ENCODE data around the gene SMIM12. TPM values are rescaled to one million over a fixed set of nuclear protein-coding genes. Genes with fewer than 3 reads are reported as not detected.

SMIM12 gene
- total and polyA plus RNA-seq, 2 of the 8 experiments (the other 6 are each of a cell fraction or from before 2014, with no cell fraction given), result 40.9 to 49.2 TPM

GRCh38 chr1:34806396-34806795 is 53.2 kb downstream of the SMIM12 start:
- no peaks in the 10 kb centered on the region for H3K9me3 ChIP-seq (ENCODE audit: insufficient read depth in 2 of 2, low read depth in 1 of 2, low read length in 1 of 2)
- H3K27me3 ChIP-seq (replicated peaks in 1 of 4; ENCODE audit: control insufficient read depth in 3 of 4, extremely low read depth in 1 of 4, insufficient read depth in 3 of 4, low read length in 3 of 4), result no peaks in the 10 kb centered on the region
- no peak overlapping the region for H2BK12ac ChIP-seq (ENCODE audit: low read depth, low read length)
- H3K4me2 ChIP-seq (ENCODE audit: insufficient read depth in 1 of 2, low read depth in 2 of 2, low read length in 2 of 2), result no peak overlapping the region
- WGBS, 2 experiments (ENCODE audit: extremely low coverage in 1 of 2, insufficient coverage in 1 of 2, insufficient read length in 1 of 2, insufficient replicate concordance in 2 of 2, low coverage in 1 of 2, low lambda C conversion rate in 2 of 2, missing lambda C conversion rate in 1 of 2), result 85% methylated on average over 3 of the region's 3 CpGs; no CpG with 5 or more reads in 1 of the 2 experiments
- H2AFZ ChIP-seq (ENCODE audit: low read length), result no peak overlapping the region
- no peaks in the 10 kb centered on the region for H3K79me1 ChIP-seq (ENCODE audit: low read depth, low read length)
- H3K14ac ChIP-seq (ENCODE audit: insufficient read length), result no peak overlapping the region
- no peak overlapping the region for H2BK5ac ChIP-seq (ENCODE audit: low read depth, low read length)
- no peak for DNase-seq (ENCODE audit: low read depth in 1 of 2, low spot score in 2 of 2)
- no peak overlapping the region for H3K9ac ChIP-seq (replicated peaks in 1 of 4; ENCODE audit: extremely low read depth in 1 of 4, low read depth in 3 of 4, low read length in 3 of 4)
- no peak overlapping the region for H2BK15ac ChIP-seq (ENCODE audit: low read length)
- H4K8ac ChIP-seq (ENCODE audit: extremely low read depth, insufficient read depth, low read length), result no peak overlapping the region
- no peak overlapping the region for H2BK120ac ChIP-seq (replicated peaks; ENCODE audit: low read depth, low read length)
- H3K79me2 ChIP-seq (ENCODE audit: control insufficient read depth in 1 of 2, insufficient read depth in 2 of 2, low read length in 2 of 2), result no peaks in the 10 kb centered on the region
- FAIRE-seq, result no peak
- no peak overlapping the region for H3K18ac ChIP-seq (ENCODE audit: extremely low read depth, low read length)
- H4K91ac ChIP-seq (replicated peaks; ENCODE audit: insufficient read length, low read length), result no peak overlapping the region
- no peaks in the 10 kb centered on the region for H3K4me1 ChIP-seq (replicated peaks in 1 of 4; ENCODE audit: control insufficient read depth in 3 of 4, insufficient read depth in 4 of 4, low read length in 3 of 4)
- no peaks in the 10 kb centered on the region for H3K36me3 ChIP-seq (ENCODE audit: control insufficient read depth in 2 of 4, insufficient read depth in 4 of 4, low read length in 3 of 4)
- no peaks in the 10 kb centered on the region for H4K20me1 ChIP-seq (replicated peaks in 1 of 2; ENCODE audit: control insufficient read depth in 1 of 2, insufficient read depth in 2 of 2, low read length in 2 of 2)
- POLR2A ChIA-PET (ENCODE audit: partially characterized antibody), result no interaction called here
- H3K4me3 ChIP-seq (ENCODE audit: extremely low read depth in 1 of 4, insufficient read depth in 2 of 4, low read depth in 3 of 4, low read length in 4 of 4), result no peak overlapping the region
- TF ChIP-seq CHD1 (IDR thresholded peaks at IDR 0.05; ENCODE audit: low read depth, low read length), result no peak
- TF ChIP-seq MAFK (IDR thresholded peaks at IDR 0.05; ENCODE audit: low read depth, low read length), result no peak
- no peak overlapping the region for H4K5ac ChIP-seq (ENCODE audit: insufficient read length, low read depth, low read length)
- no peak overlapping the region for H2AK5ac ChIP-seq (ENCODE audit: low read depth, low read length)
- H3K23ac ChIP-seq (ENCODE audit: insufficient read length), result no peak overlapping the region
- H2BK20ac ChIP-seq (ENCODE audit: low read length), result no peak overlapping the region
- H3K4ac ChIP-seq (replicated peaks; ENCODE audit: insufficient read length, low read depth, low read length), result no peak overlapping the region
- no peak overlapping the region for H3K27ac ChIP-seq (ENCODE audit: low read depth, low read length)
- no peak overlapping the region for H3K56ac ChIP-seq (replicated peaks; ENCODE audit: insufficient read length, low read depth, low read length)
- no peaks in the 10 kb centered on the region for H3K23me2 ChIP-seq (ENCODE audit: low read depth, low read length)
- CTCF ChIA-PET (ENCODE audit: partially characterized antibody), result no interaction called here
